HL-60 (cell line): ENCODE data around the gene KCNJ15.

Experiments used
- DNase-seq, 2 experiments: peaks; one replicate each; pipeline ENCODE4 v3.0.0-alpha.2; 2010 to 2020; ENCODE audit warnings: low read depth in 1 of 2, low spot score in 1 of 2
- H3K27ac ChIP-seq: fragments of 250-450 bp; sonication (Bioruptor Pico); replicated peaks from 2 replicates; pipeline ENCODE4 v1.5.1; 2020; ENCODE audit warnings: mild to moderate bottlenecking, moderate library complexity
- H3K27me3 ChIP-seq: fragments of 250-450 bp; sonication (Bioruptor Pico); 2 replicates; pipeline ENCODE4 v1.5.1; 2021; ENCODE audit warnings: mild to moderate bottlenecking, moderate library complexity; ENCODE audit not compliant: insufficient read depth, poor library complexity, severe bottlenecking
- H3K4me3 ChIP-seq: replicated peaks from 2 replicates; pipeline ENCODE4 v1.5.1; 2011; ENCODE audit warnings: mild to moderate bottlenecking, control low read depth, low read length; ENCODE audit not compliant: insufficient read depth
- GABPA ChIP-seq: IDR thresholded peaks from 2 replicates; pipeline ENCODE4 v1.6.1; 2012; ENCODE audit warnings: low read depth
- POLR2AphosphoS5 ChIP-seq: IDR thresholded peaks from 2 replicates; pipeline ENCODE4 v1.6.1; 2012; ENCODE audit warnings: low read depth
- SPI1 ChIP-seq: IDR thresholded peaks from 2 replicates; pipeline ENCODE4 v1.6.1; 2012; ENCODE audit warnings: low read depth, mild to moderate bottlenecking, borderline replicate concordance
- TF ChIP-seq, protein P1 (sequence below): IDR thresholded peaks from 2 replicates; pipeline ENCODE4 v1.6.1; 2012; ENCODE audit warnings: low read depth; ENCODE audit not compliant: insufficient replicate concordance
- TF ChIP-seq, protein P2 (sequence below): IDR thresholded peaks from one replicate; pipeline ENCODE4 v1.5.1; 2011; ENCODE audit warnings: low read length, control low read depth, inconsistent platforms; ENCODE audit not compliant: insufficient read depth

The KCNJ15 gene

DNA sequence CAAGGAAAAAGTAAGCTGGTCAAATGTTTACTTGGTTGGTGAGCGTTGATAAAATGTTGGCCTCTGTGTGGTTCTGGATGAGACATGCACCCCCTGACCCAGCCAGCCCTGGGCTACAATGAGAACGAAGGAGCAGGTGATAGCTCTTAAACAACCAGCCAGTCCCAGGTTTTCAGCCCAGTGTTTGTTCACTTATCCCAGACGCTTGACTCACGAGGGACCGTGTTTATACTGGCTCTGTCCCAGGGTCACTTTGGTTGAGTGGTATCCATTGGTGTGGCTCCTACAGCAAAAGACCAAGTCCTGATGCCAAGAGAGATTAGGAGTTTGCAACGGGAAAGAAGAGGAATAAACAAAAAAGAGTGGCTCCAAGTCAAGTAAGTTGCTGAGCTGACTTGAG, 86.9 kb downstream of the KCNJ15 start:
- Histone ChIP-seq H3K27ac (no peak overlapping the region), H3K27me3 (no peaks in the 10 kb centered on the region), H3K4me3 (no peak overlapping the region)
- no peak for DNase-seq
- TF ChIP-seq, protein P1, sequence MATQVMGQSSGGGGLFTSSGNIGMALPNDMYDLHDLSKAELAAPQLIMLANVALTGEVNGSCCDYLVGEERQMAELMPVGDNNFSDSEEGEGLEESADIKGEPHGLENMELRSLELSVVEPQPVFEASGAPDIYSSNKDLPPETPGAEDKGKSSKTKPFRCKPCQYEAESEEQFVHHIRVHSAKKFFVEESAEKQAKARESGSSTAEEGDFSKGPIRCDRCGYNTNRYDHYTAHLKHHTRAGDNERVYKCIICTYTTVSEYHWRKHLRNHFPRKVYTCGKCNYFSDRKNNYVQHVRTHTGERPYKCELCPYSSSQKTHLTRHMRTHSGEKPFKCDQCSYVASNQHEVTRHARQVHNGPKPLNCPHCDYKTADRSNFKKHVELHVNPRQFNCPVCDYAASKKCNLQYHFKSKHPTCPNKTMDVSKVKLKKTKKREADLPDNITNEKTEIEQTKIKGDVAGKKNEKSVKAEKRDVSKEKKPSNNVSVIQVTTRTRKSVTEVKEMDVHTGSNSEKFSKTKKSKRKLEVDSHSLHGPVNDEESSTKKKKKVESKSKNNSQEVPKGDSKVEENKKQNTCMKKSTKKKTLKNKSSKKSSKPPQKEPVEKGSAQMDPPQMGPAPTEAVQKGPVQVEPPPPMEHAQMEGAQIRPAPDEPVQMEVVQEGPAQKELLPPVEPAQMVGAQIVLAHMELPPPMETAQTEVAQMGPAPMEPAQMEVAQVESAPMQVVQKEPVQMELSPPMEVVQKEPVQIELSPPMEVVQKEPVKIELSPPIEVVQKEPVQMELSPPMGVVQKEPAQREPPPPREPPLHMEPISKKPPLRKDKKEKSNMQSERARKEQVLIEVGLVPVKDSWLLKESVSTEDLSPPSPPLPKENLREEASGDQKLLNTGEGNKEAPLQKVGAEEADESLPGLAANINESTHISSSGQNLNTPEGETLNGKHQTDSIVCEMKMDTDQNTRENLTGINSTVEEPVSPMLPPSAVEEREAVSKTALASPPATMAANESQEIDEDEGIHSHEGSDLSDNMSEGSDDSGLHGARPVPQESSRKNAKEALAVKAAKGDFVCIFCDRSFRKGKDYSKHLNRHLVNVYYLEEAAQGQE = no peak
- TF ChIP-seq GABPA = no peak
- TF ChIP-seq POLR2AphosphoS5 = no peak
- no peak for TF ChIP-seq SPI1
- TF ChIP-seq, protein P2, sequence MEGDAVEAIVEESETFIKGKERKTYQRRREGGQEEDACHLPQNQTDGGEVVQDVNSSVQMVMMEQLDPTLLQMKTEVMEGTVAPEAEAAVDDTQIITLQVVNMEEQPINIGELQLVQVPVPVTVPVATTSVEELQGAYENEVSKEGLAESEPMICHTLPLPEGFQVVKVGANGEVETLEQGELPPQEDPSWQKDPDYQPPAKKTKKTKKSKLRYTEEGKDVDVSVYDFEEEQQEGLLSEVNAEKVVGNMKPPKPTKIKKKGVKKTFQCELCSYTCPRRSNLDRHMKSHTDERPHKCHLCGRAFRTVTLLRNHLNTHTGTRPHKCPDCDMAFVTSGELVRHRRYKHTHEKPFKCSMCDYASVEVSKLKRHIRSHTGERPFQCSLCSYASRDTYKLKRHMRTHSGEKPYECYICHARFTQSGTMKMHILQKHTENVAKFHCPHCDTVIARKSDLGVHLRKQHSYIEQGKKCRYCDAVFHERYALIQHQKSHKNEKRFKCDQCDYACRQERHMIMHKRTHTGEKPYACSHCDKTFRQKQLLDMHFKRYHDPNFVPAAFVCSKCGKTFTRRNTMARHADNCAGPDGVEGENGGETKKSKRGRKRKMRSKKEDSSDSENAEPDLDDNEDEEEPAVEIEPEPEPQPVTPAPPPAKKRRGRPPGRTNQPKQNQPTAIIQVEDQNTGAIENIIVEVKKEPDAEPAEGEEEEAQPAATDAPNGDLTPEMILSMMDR = no peak

DNA sequence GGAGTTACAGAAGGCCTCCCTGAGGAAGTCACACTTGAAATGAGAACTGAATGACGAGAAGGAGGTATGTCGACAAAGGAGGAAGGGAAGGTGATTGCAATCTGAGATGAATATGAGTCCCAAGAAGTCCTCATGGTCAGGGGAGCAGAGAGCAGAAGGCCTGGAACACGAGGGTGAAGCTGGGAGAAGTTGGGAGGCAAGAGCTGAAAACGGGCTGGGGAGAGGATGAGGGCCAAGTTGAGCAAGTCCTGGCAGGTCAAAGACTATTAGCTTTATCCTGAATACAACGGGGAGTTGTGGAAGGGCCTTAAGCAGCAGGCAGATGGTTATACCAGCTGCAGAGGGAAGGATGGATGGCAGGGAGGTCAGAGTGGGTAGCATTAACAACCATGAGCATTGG, 89.5 kb downstream of the KCNJ15 start:
- TF ChIP-seq, protein P2 = no peak
- TF ChIP-seq, protein P1 = no peak
- TF ChIP-seq GABPA = no peak
- no peak for TF ChIP-seq POLR2AphosphoS5
- no peak for TF ChIP-seq SPI1
- Histone ChIP-seq H3K4me3 (no peak overlapping the region), H3K27me3 (no peaks in the 10 kb centered on the region), H3K27ac (no peak overlapping the region)
- no peak for DNase-seq

DNA sequence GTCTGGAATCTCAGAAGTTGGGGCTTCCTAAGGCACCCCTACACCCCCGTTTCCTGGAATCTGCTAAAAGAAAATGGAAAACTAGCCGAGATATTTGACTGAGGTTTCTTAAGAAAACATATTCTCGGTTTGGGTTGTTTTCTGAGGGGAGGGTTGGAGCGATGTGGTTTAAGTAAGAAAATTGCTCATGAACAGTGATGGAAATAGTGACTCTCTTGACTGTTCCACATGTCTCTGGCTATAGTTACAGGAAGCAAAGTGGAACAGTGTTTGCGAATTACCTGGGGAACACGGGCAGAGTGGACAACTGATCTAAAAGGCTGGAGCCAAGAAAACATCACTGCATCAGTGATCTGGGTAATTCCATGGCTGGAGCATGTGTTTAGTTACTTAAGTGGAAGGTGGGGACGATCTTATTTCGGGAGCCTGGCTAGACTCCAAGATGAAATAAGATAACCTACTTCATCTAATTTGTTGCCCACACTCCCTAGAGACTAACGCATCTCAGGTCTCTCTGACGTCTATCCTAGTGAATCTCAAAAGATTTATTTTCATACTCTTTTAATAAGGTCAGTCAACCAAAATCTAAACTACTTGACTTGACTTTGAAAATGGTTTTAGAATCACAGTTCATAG, 92.4 kb downstream of the KCNJ15 start:
- no peaks in the 10 kb centered on the region for H3K27me3 ChIP-seq
- H3K27ac ChIP-seq = no peak overlapping the region
- DNase-seq = no peak
- TF ChIP-seq, protein P2 = no peak
- TF ChIP-seq GABPA (no peak), SPI1 (no peak), POLR2AphosphoS5 (no peak)
- TF ChIP-seq, protein P1 = no peak
- H3K4me3 ChIP-seq = no peak overlapping the region
